Measurements from ENCODE around the gene GRAMD2A. TPM values are rescaled to one million over a fixed set of nuclear protein-coding genes. Genes with fewer than 3 reads are reported as not detected.
A peak's percentile ranks its signal among the peaks of the same experiment; 100 is the strongest.

GRAMD2A gene
- total RNA-seq, 2 donors from 2014 or later, result 2.0 TPM

GRCh38 chr15:72227192-72227586 lies 29.6 kb upstream of the GRAMD2A start:
- Histone ChIP-seq H3K4me1 (ENCODE audit: control insufficient read depth, insufficient read depth, low read length) (peaks cover 16% of the 10 kb centered on the region), H3K36me3 (ENCODE audit: control insufficient read depth, insufficient read depth, low read length) (peaks cover 62% of the 10 kb centered on the region), H3K9ac (ENCODE audit: extremely low read depth, low read length, poor library complexity, severe bottlenecking) (peak overlapping the region; percentile 45), H3K27ac (ENCODE audit: low read depth, low read length) (no peak overlapping the region), H3K9me3 (ENCODE audit: control insufficient read depth, low read length) (no peaks in the 10 kb centered on the region), H3K27me3 (ENCODE audit: control insufficient read depth, insufficient read depth, low read length, poor library complexity, severe bottlenecking) (no peaks in the 10 kb centered on the region), H3K4me3 (ENCODE audit: low read length) (peak overlapping the region; percentile 99)
- H3K27me3 Mint-ChIP-seq (ENCODE audit: insufficient read depth), result no peaks in the 10 kb centered on the region
- 56 to 74% methylated on average over 5 to 8 of the region's 8 CpGs for WGBS, 2 experiments (ENCODE audit: insufficient coverage in 1 of 2, insufficient read length in 1 of 2)
- H3K4me3 Mint-ChIP-seq, result peak overlapping the region; percentile 99
- peaks cover 55% of the 10 kb centered on the region for H3K4me1 Mint-ChIP-seq
- H3K9me3 Mint-ChIP-seq, result no peaks in the 10 kb centered on the region
- peaks cover 56% of the 10 kb centered on the region for H3K36me3 Mint-ChIP-seq (ENCODE audit: low read depth)
- TF ChIP-seq, protein P1, sequence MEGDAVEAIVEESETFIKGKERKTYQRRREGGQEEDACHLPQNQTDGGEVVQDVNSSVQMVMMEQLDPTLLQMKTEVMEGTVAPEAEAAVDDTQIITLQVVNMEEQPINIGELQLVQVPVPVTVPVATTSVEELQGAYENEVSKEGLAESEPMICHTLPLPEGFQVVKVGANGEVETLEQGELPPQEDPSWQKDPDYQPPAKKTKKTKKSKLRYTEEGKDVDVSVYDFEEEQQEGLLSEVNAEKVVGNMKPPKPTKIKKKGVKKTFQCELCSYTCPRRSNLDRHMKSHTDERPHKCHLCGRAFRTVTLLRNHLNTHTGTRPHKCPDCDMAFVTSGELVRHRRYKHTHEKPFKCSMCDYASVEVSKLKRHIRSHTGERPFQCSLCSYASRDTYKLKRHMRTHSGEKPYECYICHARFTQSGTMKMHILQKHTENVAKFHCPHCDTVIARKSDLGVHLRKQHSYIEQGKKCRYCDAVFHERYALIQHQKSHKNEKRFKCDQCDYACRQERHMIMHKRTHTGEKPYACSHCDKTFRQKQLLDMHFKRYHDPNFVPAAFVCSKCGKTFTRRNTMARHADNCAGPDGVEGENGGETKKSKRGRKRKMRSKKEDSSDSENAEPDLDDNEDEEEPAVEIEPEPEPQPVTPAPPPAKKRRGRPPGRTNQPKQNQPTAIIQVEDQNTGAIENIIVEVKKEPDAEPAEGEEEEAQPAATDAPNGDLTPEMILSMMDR (conservative IDR thresholded peaks at IDR 0.05), result no peak
- peak overlapping the region; percentile 90 for H3K27ac Mint-ChIP-seq
- DNase-seq, result no peak

- peaks cover 87% of the 10 kb centered on the region for H3K36me3 ChIP-seq (ENCODE audit: control insufficient read depth, insufficient read depth, low read length)
- H3K27ac Mint-ChIP-seq, result no peak overlapping the region
- H3K9me3 Mint-ChIP-seq, result no peaks in the 10 kb centered on the region
- TF ChIP-seq, protein P1 (conservative IDR thresholded peaks at IDR 0.05), result no peak
- H3K27me3 Mint-ChIP-seq (ENCODE audit: insufficient read depth), result no peaks in the 10 kb centered on the region
- no peak for DNase-seq
- H3K4me1 Mint-ChIP-seq, result peaks cover 69% of the 10 kb centered on the region
- H3K4me3 Mint-ChIP-seq, result peak overlapping the region; percentile 33
- H3K9me3 ChIP-seq (ENCODE audit: control insufficient read depth, low read length), result no peaks in the 10 kb centered on the region
- 94 to 97% methylated on average over 9 to 10 of the region's 10 CpGs for WGBS, 2 experiments (ENCODE audit: insufficient coverage in 1 of 2, insufficient read length in 1 of 2)
- peaks cover 22% of the 10 kb centered on the region for H3K4me1 ChIP-seq (ENCODE audit: control insufficient read depth, insufficient read depth, low read length)
- H3K27me3 ChIP-seq (ENCODE audit: control insufficient read depth, insufficient read depth, low read length, poor library complexity, severe bottlenecking), result no peaks in the 10 kb centered on the region
- H3K4me3 ChIP-seq (ENCODE audit: low read length), result peak overlapping the region; percentile 68
- H3K36me3 Mint-ChIP-seq (ENCODE audit: low read depth), result peaks cover 79% of the 10 kb centered on the region
- H3K27ac ChIP-seq (ENCODE audit: low read depth, low read length), result no peak overlapping the region
- H3K9ac ChIP-seq (ENCODE audit: extremely low read depth, low read length, poor library complexity, severe bottlenecking), result no peak overlapping the region
Measured at GRCh38 chr15:72223278-72223677, 25.7 kb upstream of the GRAMD2A start.

DNA sequence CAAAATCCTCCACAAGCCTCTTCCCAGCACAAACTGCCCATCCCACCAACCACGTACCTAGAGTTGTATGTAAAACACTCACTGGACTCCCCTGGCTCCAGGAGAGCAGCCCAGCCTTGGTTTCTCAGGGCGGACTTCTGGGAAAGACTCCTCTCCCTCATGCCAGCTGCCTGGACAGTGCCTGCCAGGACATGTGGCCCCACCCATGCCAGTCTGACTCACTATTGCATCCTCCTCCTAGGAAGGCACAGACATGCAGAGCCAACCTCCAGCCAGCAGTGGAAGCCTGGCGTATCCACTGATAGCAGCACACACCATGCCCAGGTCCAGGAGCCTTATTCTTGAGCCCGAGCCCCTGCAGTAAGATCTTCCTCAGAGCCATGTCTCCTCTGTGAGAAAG lies 24.8 kb upstream of the GRAMD2A start:
- no peak overlapping the region for H3K27ac ChIP-seq (ENCODE audit: low read depth, low read length)
- H3K4me1 ChIP-seq (ENCODE audit: control insufficient read depth, insufficient read depth, low read length), result peaks cover 22% of the 10 kb centered on the region
- H3K27me3 ChIP-seq (ENCODE audit: control insufficient read depth, insufficient read depth, low read length, poor library complexity, severe bottlenecking), result no peaks in the 10 kb centered on the region
- Mint-ChIP-seq H3K27ac (peak overlapping the region; percentile 71), H3K4me1 (peaks cover 65% of the 10 kb centered on the region), H3K4me3 (peak overlapping the region; percentile 33), H3K36me3 (ENCODE audit: low read depth) (peaks cover 82% of the 10 kb centered on the region), H3K27me3 (ENCODE audit: insufficient read depth) (no peaks in the 10 kb centered on the region), H3K9me3 (no peaks in the 10 kb centered on the region)
- TF ChIP-seq, protein P1 (conservative IDR thresholded peaks at IDR 0.05), result no peak
- no peaks in the 10 kb centered on the region for H3K9me3 ChIP-seq (ENCODE audit: control insufficient read depth, low read length)
- H3K9ac ChIP-seq (ENCODE audit: extremely low read depth, low read length, poor library complexity, severe bottlenecking), result peak overlapping the region; percentile 15
- H3K36me3 ChIP-seq (ENCODE audit: control insufficient read depth, insufficient read depth, low read length), result peaks cover 90% of the 10 kb centered on the region
- DNase-seq, result no peak
- peak overlapping the region; percentile 64 for H3K4me3 ChIP-seq (ENCODE audit: low read length)
- WGBS, 2 experiments (ENCODE audit: insufficient coverage in 1 of 2, insufficient read length in 1 of 2), result 87 to 92% methylated on average over 3 to 4 of the region's 4 CpGs
